Right lobe of liver (tissue), 6 donors: ENCODE results near the gene SFT2D1. TPM values are rescaled to one million over a fixed set of nuclear protein-coding genes. Genes with fewer than 3 reads are reported as not detected.

Experiments used
- ATAC-seq, 4 donors: fragments of 200-7000 bp; cut with Tn5 transposase; one replicate each; pipeline ENCODE4 v1.9.1; 2020; ENCODE audit warnings: mild to moderate bottlenecking in 4 of 4, moderate library complexity in 4 of 4
- DNase-seq, 3 donors: peaks; one replicate each; pipeline ENCODE4 v3.0.0-alpha.2; 2020
- H3K27ac ChIP-seq, 3 donors: fragments of 200-600 bp; one replicate each; pipeline ENCODE4 v1.8.0; 2022
- H3K27me3 ChIP-seq, 2 donors: fragments of 200-600 bp; one replicate each; pipeline ENCODE4 v1.8.0; 2022
- H3K36me3 ChIP-seq, 4 donors: fragments of 200-600 bp; sonication (generic) in 1 of 4; one replicate each; pipeline versions ENCODE4 v1.5.1 to v1.8.0; 2017 to 2022; ENCODE audit warnings: control low read depth in 1 of 4
- H3K4me1 ChIP-seq, 4 donors: fragments of 200-600 bp; sonication (generic) in 1 of 4; one replicate each; pipeline versions ENCODE4 v1.5.1 to v1.8.0; 2017 to 2022; ENCODE audit warnings: control low read depth in 1 of 4
- H3K4me3 ChIP-seq, 3 donors: fragments of 200-600 bp; one replicate each; pipeline ENCODE4 v1.8.0; 2022
- H3K9me3 ChIP-seq, 4 donors: fragments of 200-600 bp; sonication (generic) in 1 of 4; one replicate each; pipeline versions ENCODE4 v1.5.1 to v1.8.0; 2017 to 2022; ENCODE audit warnings: control low read depth in 1 of 4
- CTCF ChIP-seq, 4 donors: fragments of 200-600 bp in 3 of 4; fragments of 450-650 bp in 1 of 4; IDR thresholded peaks; one replicate each; pipeline versions ENCODE4 v1.5.1 to v1.8.0; 2016 to 2022; ENCODE audit warnings: antibody characterized with exemption in 4 of 4, mild to moderate bottlenecking in 2 of 4
- POLR2A ChIP-seq: fragments of 450-650 bp; IDR thresholded peaks from one replicate; pipeline ENCODE4 v1.6.1; 2017; ENCODE audit warnings: antibody characterized with exemption, mild to moderate bottlenecking
- WGBS: methylation state at CpG from one replicate; pipeline ENCODE4 v1.1.6; 2018; ENCODE audit warnings: low coverage, low lambda C conversion rate; ENCODE audit not compliant: insufficient coverage; ENCODE audit errors: missing lambda C conversion rate; 5-methylcytosine and 5-hydroxymethylcytosine counted together
- intact Hi-C, 2 donors: fragments of 100-400 bp; cut with DNase I; formaldehyde crosslinking; loops; one replicate each; pipeline versions ENCODE4 v1.11.2 to v1.14.1; 2022
- total RNA-seq, 6 experiments: library from RNA; depleted of rRNA in 2 of 6; stranded (reverse); fragments of >200 nt in 2 of 6; fragmentation: NEBNext Ultra II Directional in 3 of 6; extraction: Animal tissue kit (Norgen Biotek cat#: 25700) in 3 of 6; gene quantifications; one replicate each; pipeline versions ENCODE4 v1.1.0 to v1.2.4, GENCODE V29; 2016 to 2023
- donor health status: DM: no; HTN: yes; CAD: no.
- donor health status: DM: no; HTN: no; CAD: no.
- donor health status: DM: no; HTN: no; CAD: no.
- donor health status: DM: no; HTN: yes; CAD: no.
- donor health status: DM: no; HTN: yes; CAD: no.

The SFT2D1 gene
- total RNA-seq, 6 experiments from 2014 or later: 6.7 to 14.0 (median 12.8) TPM

- no peak for DNase-seq
- no peak for ATAC-seq
- Histone ChIP-seq H3K4me1 (no peaks in the 10 kb centered on the region), H3K27me3 (no peaks in the 10 kb centered on the region), H3K4me3 (no peak overlapping the region), H3K27ac (no peak overlapping the region), H3K36me3 (no peaks in the 10 kb centered on the region), H3K9me3 (no peaks in the 10 kb centered on the region)
- TF ChIP-seq POLR2A (no peak), CTCF (IDR thresholded peaks at IDR 0.05) (no peak)
- WGBS: 72% methylated on average over 11 of the region's 11 CpGs
- intact Hi-C loops: loop anchor here in 1 of 2 donors (5.0 kb wide), 1 partner anchor 125 kb away; no protein-coding TSS in a partner anchor
These were observed 65.3 kb downstream of the SFT2D1 start for GRCh38 chr6:166277018-166277417.

GRCh38 chr6:166275714-166276166, 66.6 kb downstream of the SFT2D1 start:
- WGBS: 3% methylated on average over 15 of the region's 21 CpGs
- ATAC-seq (peak; percentile 95 to 100 (median 100)), DNase-seq (peak; percentile 76 to 81 (median 77))
- Histone ChIP-seq H3K4me3 (no peak overlapping the region), H3K27me3 (no peaks in the 10 kb centered on the region), H3K36me3 (no peaks in the 10 kb centered on the region), H3K4me1 (no peaks in the 10 kb centered on the region), H3K27ac (no peak overlapping the region), H3K9me3 (no peaks in the 10 kb centered on the region)
- intact Hi-C loops: loop anchor here in 1 of 2 donors (5.0 kb wide), 1 partner anchor 127 kb away; no protein-coding TSS in a partner anchor
- TF ChIP-seq CTCF (IDR thresholded peaks at IDR 0.05): peak in 3 of 4 donors; percentile 98 to 100 (median 99)
- TF ChIP-seq POLR2A: no peak

GRCh38 chr6:166274739-166275370, 67.5 kb downstream of the SFT2D1 start:
- no peak for TF ChIP-seq CTCF (IDR thresholded peaks at IDR 0.05)
- no peak for TF ChIP-seq POLR2A
- H3K4me3 ChIP-seq: no peak overlapping the region
- DNase-seq (no peak), ATAC-seq (no peak)
- H3K27me3 ChIP-seq: no peaks in the 10 kb centered on the region
- H3K4me1 ChIP-seq: no peaks in the 10 kb centered on the region
- H3K27ac ChIP-seq: no peak overlapping the region
- H3K36me3 ChIP-seq: no peaks in the 10 kb centered on the region
- no peaks in the 10 kb centered on the region for H3K9me3 ChIP-seq
- intact Hi-C loops: loop anchor here (5.0 kb wide), 2 partner anchors 127 to 132 kb away; no protein-coding TSS in a partner anchor
- no CpG with 5 or more reads among the region's 13 CpGs for WGBS

- no peak for TF ChIP-seq POLR2A
- TF ChIP-seq CTCF (IDR thresholded peaks at IDR 0.05): no peak
- intact Hi-C loops: loop anchor here in 1 of 2 donors (5.0 kb wide), 1 partner anchor 133 kb away; no protein-coding TSS in a partner anchor
- Histone ChIP-seq H3K27me3 (no peaks in the 10 kb centered on the region), H3K27ac (no peak overlapping the region), H3K36me3 (no peaks in the 10 kb centered on the region), H3K4me3 (no peak overlapping the region), H3K4me1 (no peaks in the 10 kb centered on the region), H3K9me3 (no peaks in the 10 kb centered on the region)
- ATAC-seq (no peak), DNase-seq (no peak)
- WGBS: 71% methylated on average over 4 of the region's 4 CpGs
These were observed 68.2 kb downstream of the SFT2D1 start for GRCh38 chr6:166274163-166274562.
